ENCODE data around the gene DSG2. TPM values are rescaled to one million over a fixed set of nuclear protein-coding genes. Genes with fewer than 3 reads are reported as not detected.
"Not testable (repeated sequence)": the region's sequence is repeated elsewhere in the genome, so short reads cannot be mapped to it uniquely, and the experiment has no call there.

Gene DSG2
- total RNA-seq, result 3.3 TPM

GRCh38 chr18:31497836-31498573, at the start of gene DSG2:
DSG2 (plus strand) TSS chr18:31498177; CDS start chr18:31498252, 75 bp downstream.
- peak; percentile 42 to 61 for DNase-seq (ENCODE audit: low spot score in 2 of 2)
- no peak for FAIRE-seq

GRCh38 chr18:31450409-31450808, 47.6 kb upstream of the DSG2 start:
- DNase-seq (ENCODE audit: low spot score in 2 of 2) (no peak), FAIRE-seq (no peak)

- DNase-seq (ENCODE audit: low spot score in 2 of 2), result no peak
- no peak for FAIRE-seq
Observed at GRCh38 chr18:31451625-31452024, 46.4 kb upstream of the DSG2 start.

- DNase-seq (ENCODE audit: low spot score in 2 of 2) (no peak), FAIRE-seq (no peak)
Observed at GRCh38 chr18:31454066-31454708, 43.8 kb upstream of the DSG2 start.

DNA sequence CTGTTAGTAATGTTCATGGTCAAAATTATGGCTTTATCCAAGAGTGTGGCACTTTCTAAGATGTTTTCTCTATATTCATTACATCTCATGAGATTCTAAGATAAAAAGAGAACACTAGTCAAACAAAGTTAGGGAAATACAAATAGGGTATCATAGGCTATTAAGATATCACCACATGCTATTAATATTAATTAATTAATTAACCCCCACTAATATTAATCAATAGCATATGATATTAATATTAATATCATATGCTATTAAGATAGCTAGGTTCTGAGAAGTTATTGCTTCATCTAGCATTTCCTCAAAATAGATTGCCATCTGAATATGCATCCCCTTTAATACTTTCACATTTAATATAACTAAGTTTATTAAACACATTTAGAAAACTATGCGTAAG, 28.3 kb upstream of the DSG2 start:
- no peak for FAIRE-seq
- no peak for DNase-seq (ENCODE audit: low spot score in 2 of 2)

DNA sequence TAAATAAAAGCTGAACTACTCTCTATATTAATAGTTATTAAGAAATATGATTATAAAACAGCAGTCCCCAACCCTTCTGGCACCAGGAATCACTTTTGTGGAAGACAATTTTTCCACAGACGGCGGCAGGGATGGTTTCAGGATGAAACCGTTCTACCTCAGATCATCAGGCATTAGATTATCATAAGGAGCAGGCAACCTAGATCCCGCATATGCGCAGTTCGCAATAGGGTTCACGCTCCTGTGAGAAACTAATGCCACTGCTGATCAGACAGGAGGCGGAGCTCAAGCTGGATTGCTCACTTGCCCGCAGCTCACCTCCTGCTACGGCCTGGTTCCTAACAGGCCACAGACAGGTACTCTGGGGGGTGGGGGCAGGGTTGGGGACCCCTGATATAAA, 19.3 kb upstream of the DSG2 start:
- no peak for DNase-seq (ENCODE audit: low spot score in 2 of 2)
- no peak for FAIRE-seq

GRCh38 chr18:31482051-31482450, 15.9 kb upstream of the DSG2 start:
- FAIRE-seq (no peak), DNase-seq (ENCODE audit: low spot score in 2 of 2) (no peak)

DNA sequence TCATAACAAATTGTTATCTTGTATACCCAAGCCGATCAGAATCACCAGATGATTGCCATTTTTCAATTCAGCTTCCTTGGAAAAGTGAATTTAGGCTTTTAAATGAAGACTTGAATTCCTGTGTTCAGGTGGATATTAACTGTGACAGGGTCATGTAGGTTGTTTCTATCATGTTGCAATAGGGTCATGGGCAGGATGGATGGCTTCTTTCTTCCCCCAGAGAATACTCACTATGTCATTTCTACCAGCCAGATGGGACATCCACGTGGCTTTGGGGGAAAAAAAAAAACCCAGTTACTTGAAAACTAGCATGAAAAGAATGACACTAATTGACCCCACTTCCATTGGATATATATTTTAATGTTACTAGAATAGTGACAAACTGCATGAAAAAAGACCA, 14.6 kb upstream of the DSG2 start:
- no peak for FAIRE-seq

DNA sequence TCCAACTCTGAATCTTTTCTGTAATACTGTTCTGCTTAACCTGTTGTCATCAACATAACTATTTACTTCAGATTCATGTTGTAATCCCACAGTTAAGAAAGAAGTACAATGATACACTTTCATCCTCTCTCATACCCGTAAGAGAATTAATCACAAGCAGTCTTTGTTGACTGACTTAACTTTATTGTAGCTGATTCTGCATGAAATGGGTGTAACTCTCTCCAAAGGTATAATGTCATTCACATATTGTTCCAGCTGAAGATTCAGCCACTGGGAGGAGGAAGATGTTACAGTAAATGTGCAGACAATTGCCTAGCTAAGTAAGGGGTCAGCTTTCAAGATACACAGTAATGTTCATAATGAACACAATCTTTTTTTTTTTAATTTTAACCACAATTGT, 13.5 kb upstream of the DSG2 start:
- FAIRE-seq (no peak), DNase-seq (ENCODE audit: low spot score in 2 of 2) (no peak)

More for the DNA sequence above, 14.6 kb upstream of the DSG2 start:
- DNase-seq (ENCODE audit: low spot score in 2 of 2), result no peak

DNA sequence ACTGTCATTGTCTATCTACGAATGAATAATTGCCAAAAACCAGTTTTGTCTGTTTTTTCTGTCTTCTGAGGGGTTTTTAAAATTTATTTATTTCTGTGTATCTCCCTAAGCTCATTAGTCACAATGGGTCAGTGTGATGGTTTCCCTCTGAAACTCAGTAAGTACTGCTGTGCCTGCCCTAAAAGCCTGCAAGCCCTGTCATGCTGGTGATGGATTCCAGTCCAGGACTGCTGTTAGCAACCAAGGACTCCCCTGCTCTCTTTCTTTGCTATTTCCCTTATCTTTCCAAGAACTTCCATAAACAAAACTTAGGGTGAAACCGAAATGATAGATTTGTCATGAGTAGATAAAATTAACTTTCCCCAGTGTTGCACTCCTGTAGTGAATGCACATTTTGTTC, 11.8 kb upstream of the DSG2 start:
- DNase-seq (ENCODE audit: low spot score in 2 of 2) (no peak), FAIRE-seq (no peak)

- no peak for FAIRE-seq
- no peak for DNase-seq (ENCODE audit: low spot score in 2 of 2)
Observed at GRCh38 chr18:31487246-31488015, 10.5 kb upstream of the DSG2 start.

DNA sequence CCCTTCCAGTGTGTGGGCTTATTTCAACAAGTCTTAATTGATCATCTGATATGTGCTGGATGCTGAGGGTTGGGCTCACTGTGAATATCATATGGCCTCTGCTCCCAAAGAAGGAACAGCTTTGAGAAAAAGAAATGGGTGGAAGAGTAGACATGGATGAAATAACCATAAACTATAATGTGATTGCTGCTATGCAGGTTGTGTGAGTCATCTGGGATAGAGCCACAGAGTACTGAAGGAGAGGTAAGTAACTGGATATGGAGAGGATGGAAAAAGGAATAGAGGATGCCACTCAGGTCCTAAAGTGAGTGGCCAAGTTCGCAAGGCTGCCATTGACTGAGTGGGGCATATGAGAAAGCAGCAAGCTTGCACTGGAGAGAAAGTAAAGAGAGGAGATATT, 8.7 kb upstream of the DSG2 start:
- no peak for FAIRE-seq
- DNase-seq (ENCODE audit: low spot score in 2 of 2), result no peak

DNA sequence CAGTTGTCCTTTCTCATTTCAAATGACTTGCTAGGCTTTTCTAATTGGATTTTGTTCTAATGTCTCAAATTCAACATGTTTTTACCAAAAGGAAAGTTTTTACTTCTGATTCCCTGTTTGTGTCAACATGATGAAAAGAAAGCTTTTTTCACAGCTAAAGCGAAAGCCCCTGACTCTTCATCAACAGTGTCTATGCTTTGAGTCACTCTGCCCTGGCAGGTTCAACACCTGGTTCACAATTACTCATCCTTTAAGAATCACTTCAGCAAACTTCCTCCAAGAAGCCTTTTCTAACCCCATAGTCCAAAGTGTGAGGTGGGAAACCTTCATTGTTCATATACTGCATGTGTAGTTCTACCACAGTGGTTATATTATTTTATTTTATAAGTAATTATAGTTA, 7.6 kb upstream of the DSG2 start:
- no peak for FAIRE-seq
- no peak for DNase-seq (ENCODE audit: low spot score in 2 of 2)

GRCh38 chr18:31490833-31491232, 7.1 kb upstream of the DSG2 start:
- no peak for DNase-seq (ENCODE audit: low spot score in 2 of 2)
- no peak for FAIRE-seq

GRCh38 chr18:31491586-31491985, 6.4 kb upstream of the DSG2 start:
- DNase-seq (ENCODE audit: low spot score in 2 of 2), result no peak
- no peak for FAIRE-seq

- FAIRE-seq, result no peak
- no peak for DNase-seq (ENCODE audit: low spot score in 2 of 2)
Observed at GRCh38 chr18:31492671-31493070, 5.3 kb upstream of the DSG2 start.

- DNase-seq (ENCODE audit: low spot score in 2 of 2) (no peak), FAIRE-seq (no peak)
Observed at GRCh38 chr18:31493171-31493570, 4.8 kb upstream of the DSG2 start.

DNA sequence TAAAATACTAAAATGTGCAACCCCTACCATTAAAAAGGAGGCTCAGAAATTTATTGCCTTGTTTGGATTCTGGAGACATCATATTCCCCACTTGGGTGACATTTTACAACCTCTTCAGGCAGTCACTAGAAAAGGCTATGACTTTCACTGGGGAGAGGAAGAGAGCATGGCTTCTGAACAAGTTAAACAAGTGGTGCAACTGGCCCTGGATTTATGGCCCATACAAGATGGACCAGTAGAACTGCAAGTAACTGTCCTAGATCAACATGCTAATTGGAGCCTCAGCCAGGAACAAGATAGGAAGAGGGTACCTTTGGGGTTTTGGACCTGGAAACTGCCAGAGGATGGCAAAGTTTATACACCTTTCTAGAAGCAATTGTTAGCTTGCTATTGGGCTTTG, 4.0 kb upstream of the DSG2 start:
- no peak for FAIRE-seq

DNA sequence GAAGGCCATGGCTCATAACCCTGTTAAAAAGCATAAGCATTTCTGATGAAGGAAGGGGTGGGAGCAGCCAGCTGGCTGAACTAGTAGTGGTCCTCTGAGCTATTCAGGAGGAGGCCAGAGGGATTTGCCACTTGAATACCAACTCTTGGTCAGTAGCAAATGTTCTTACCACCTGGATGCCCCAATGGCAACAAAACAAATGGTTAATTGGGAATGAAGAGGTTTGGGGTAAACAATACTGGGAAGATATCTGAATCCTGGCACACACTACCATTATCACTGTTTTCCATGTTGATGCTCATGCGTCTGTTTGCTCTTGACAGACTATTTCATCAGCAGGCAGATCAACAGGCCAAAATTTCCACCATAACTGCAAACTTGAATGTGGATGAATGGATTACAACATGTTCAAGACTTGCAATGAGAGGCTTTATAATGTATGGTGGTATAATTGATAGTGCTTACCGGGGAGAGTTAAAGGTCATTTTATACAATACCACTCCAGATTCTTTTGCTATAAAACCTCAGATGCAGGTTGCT, 3.2 kb upstream of the DSG2 start:
- FAIRE-seq; DNase-seq (ENCODE audit: low spot score in 2 of 2): not testable (repeated sequence)

More for the DNA sequence above, 4.0 kb upstream of the DSG2 start:
- no peak for DNase-seq (ENCODE audit: low spot score in 2 of 2)

- no peak for DNase-seq (ENCODE audit: low spot score in 2 of 2)
- no peak for FAIRE-seq
Observed at GRCh38 chr18:31497404-31497835, 557 bp upstream of the DSG2 start.
